ENCODE measurements around the gene PIK3C2B.

PIK3C2B gene

DNA sequence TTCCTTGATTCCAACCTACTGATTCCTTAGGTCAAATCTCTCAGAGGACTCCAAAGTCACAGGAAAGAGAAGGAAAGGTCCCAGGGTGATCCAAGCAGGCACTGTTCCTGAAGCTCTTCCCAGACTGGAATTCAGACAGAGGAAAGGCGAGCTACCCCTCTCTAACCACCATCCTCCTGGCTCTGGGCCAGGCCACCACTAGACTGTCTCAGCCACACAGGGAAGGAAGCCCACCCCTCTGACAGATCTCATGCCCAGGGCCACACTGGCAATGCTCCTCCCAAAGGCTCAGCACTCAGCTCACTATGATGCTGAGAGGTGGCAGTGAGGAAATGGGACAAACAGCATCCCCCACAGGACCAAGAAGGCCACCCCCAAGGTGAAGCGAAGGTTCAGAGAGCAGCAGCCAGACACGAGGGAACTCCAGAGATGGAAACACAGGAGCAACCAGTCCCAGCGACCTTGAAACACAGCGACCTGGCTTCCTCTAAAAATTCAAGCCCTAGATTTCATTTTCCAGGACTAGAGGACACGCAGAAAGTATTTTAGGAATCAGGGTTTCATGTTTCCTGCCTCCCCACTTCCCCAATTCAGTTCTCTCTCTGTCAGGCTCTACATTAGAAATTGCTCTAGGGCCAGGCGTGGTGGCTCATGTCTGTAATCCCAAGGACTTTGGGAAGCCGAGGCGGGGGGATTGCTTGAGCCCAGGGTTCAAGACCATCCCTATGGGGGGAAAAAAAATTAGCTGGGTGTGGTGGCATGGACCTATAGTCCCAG is 18.8 kb downstream of the PIK3C2B start:
- H3K36me3 ChIP-seq (ENCODE audit: control insufficient read depth, insufficient read depth, low read length): no peaks in the 10 kb centered on the region
- no peak overlapping the region for H3K27ac ChIP-seq
- H3K4me1 ChIP-seq: peaks cover 5% of the 10 kb centered on the region
- H3K4me3 ChIP-seq (ENCODE audit: low read depth, low read length): no peak overlapping the region
- TF ChIP-seq, protein P1, sequence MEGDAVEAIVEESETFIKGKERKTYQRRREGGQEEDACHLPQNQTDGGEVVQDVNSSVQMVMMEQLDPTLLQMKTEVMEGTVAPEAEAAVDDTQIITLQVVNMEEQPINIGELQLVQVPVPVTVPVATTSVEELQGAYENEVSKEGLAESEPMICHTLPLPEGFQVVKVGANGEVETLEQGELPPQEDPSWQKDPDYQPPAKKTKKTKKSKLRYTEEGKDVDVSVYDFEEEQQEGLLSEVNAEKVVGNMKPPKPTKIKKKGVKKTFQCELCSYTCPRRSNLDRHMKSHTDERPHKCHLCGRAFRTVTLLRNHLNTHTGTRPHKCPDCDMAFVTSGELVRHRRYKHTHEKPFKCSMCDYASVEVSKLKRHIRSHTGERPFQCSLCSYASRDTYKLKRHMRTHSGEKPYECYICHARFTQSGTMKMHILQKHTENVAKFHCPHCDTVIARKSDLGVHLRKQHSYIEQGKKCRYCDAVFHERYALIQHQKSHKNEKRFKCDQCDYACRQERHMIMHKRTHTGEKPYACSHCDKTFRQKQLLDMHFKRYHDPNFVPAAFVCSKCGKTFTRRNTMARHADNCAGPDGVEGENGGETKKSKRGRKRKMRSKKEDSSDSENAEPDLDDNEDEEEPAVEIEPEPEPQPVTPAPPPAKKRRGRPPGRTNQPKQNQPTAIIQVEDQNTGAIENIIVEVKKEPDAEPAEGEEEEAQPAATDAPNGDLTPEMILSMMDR (IDR thresholded peaks at IDR 0.05): no peak
- H3K4me2 ChIP-seq (ENCODE audit: low read length): no peak overlapping the region
- H2AFZ ChIP-seq: no peak overlapping the region
- H3K9ac ChIP-seq: no peak overlapping the region
- no peaks in the 10 kb centered on the region for H3K9me3 ChIP-seq (ENCODE audit: control insufficient read depth, low read length)
- peaks cover 2% of the 10 kb centered on the region for H3K79me2 ChIP-seq
- no peaks in the 10 kb centered on the region for H3K27me3 ChIP-seq (ENCODE audit: control insufficient read depth, insufficient read depth, low read length)

GRCh38 chr1:204473400-204473965 is 21.1 kb downstream of the PIK3C2B start:
- no peak overlapping the region for H3K4me3 ChIP-seq (ENCODE audit: low read depth, low read length)
- peaks cover 2% of the 10 kb centered on the region for H3K79me2 ChIP-seq
- H3K27ac ChIP-seq: no peak overlapping the region
- no peak overlapping the region for H2AFZ ChIP-seq
- TF ChIP-seq, protein P1 (IDR thresholded peaks at IDR 0.05): no peak
- H3K9me3 ChIP-seq (ENCODE audit: control insufficient read depth, low read length): no peaks in the 10 kb centered on the region
- H3K9ac ChIP-seq: no peak overlapping the region
- H3K27me3 ChIP-seq (ENCODE audit: control insufficient read depth, insufficient read depth, low read length): no peaks in the 10 kb centered on the region
- no peaks in the 10 kb centered on the region for H3K36me3 ChIP-seq (ENCODE audit: control insufficient read depth, insufficient read depth, low read length)
- H3K4me1 ChIP-seq: peaks cover 4% of the 10 kb centered on the region
- H3K4me2 ChIP-seq (ENCODE audit: low read length): no peak overlapping the region

GRCh38 chr1:204472660-204473059 is 21.9 kb downstream of the PIK3C2B start:
- H3K9me3 ChIP-seq (ENCODE audit: control insufficient read depth, low read length): no peaks in the 10 kb centered on the region
- no peak overlapping the region for H2AFZ ChIP-seq
- H3K4me1 ChIP-seq: no peaks in the 10 kb centered on the region
- TF ChIP-seq, protein P1 (IDR thresholded peaks at IDR 0.05): no peak
- H3K4me2 ChIP-seq (ENCODE audit: low read length): no peak overlapping the region
- no peak overlapping the region for H3K27ac ChIP-seq
- no peaks in the 10 kb centered on the region for H3K27me3 ChIP-seq (ENCODE audit: control insufficient read depth, insufficient read depth, low read length)
- H3K4me3 ChIP-seq (ENCODE audit: low read depth, low read length): no peak overlapping the region
- H3K79me2 ChIP-seq: peaks cover under 1% of the 10 kb centered on the region
- H3K9ac ChIP-seq: no peak overlapping the region
- H3K36me3 ChIP-seq (ENCODE audit: control insufficient read depth, insufficient read depth, low read length): no peaks in the 10 kb centered on the region

DNA sequence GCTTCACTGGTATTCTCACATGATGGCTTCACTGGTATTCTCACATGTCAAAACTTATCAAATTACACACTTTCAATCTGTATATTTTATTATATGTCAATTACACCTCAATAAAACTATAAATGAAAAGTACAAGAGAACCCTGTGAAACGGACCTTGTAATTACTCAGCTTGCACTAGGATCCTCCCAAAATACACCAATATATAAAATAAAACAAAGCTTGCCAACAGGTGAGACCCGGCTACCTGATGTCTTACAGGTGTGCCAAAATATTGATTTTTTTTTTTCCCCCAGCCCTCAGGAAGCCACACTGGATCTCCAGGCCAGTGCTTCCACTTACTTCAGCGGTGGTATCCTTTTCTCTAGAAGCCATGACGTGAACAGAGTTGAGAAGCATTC is 22.9 kb downstream of the PIK3C2B start:
- Histone ChIP-seq H3K4me3 (ENCODE audit: low read depth, low read length) (no peak overlapping the region), H3K36me3 (ENCODE audit: control insufficient read depth, insufficient read depth, low read length) (no peaks in the 10 kb centered on the region), H3K27me3 (ENCODE audit: control insufficient read depth, insufficient read depth, low read length) (no peaks in the 10 kb centered on the region), H3K79me2 (no peaks in the 10 kb centered on the region), H2AFZ (no peak overlapping the region), H3K9me3 (ENCODE audit: control insufficient read depth, low read length) (no peaks in the 10 kb centered on the region), H3K4me1 (no peaks in the 10 kb centered on the region), H3K9ac (no peak overlapping the region), H3K27ac (no peak overlapping the region), H3K4me2 (ENCODE audit: low read length) (no peak overlapping the region)
- TF ChIP-seq, protein P1 (IDR thresholded peaks at IDR 0.05): no peak

All from parathyroid adenoma (tissue), 2 donors.